ENCODE results near the gene IMPDH1.
"Not testable (repeated sequence)": the region's sequence is repeated elsewhere in the genome, so short reads cannot be mapped to it uniquely, and the experiment has no call there.

IMPDH1 gene

GRCh38 chr7:128409596-128410450 is at the start of gene IMPDH1:
Gene IMPDH1, minus strand, starts transcription at chr7:128409982. Its CDS starts 81 bp downstream, at chr7:128409901.
- peak; percentile 40 to 53 for DNase-seq

GRCh38 chr7:128459394-128459878 is 49.7 kb upstream of the IMPDH1 start:
- peak in 1 of 2 experiments; percentile 35 for DNase-seq

- no peak for DNase-seq
Measured at GRCh38 chr7:128458956-128459355, 49.2 kb upstream of the IMPDH1 start.

DNA sequence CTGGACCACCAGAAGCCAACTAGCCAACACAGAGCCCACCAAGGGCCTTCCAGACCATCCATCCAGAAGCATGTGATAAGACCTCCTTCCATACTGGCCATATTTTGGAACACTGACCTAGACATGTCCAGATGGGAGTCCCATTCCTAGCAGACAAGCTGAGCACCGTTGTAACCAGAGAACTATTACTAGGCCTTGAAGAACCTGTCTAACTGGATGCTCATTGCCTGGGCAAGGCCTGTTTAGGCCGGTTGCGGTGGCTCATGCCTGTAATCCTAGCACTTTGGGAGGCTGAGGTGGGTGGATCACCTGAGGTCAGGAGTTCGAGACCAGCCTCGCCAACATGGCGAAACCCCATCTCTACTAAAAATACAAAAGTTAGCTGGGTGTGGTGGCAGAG is 47.6 kb upstream of the IMPDH1 start:
- not testable (repeated sequence) for DNase-seq

- peak in 1 of 2 experiments; percentile 73 for DNase-seq
Measured at GRCh38 chr7:128456255-128456725, 46.5 kb upstream of the IMPDH1 start.

DNA sequence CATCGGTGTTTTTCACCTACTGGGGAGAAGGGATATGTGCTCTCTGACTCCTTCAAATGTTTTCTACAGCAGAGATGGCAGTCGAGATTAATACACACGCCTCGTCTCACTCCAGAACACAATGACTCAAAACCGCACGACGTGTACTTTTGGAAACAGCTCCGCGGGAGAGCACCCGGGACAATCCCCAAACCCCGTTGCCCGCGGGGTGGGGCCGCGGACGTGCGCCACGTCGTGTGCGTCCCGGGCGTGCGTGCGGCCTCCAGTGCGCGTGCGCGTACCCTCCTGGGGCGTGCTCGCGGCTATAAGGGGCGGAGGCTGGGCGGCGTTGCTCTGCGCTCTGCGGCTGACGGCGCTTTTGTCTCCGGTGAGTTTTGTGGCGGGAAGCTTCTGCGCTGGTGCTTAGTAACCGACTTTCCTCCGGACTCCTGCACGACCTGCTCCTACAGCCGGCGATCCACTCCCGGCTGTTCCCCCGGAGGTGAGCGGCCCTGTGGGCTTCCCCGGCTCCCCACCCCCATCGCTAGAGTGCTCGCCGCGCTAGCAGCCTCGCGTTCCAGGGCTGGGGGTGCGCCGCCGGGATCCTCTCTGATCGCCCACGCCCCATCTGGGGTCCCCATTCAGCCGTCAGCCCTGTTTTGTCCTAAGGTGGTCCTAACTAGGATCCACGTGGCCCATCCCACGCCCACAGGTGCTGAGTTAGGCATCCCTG is 45.9 kb upstream of the IMPDH1 start, which contains the start of gene HILPDA:
TSS of gene HILPDA (plus strand) at position 336 of the 712 bp plus-strand sequence. CDS start 1,391 bp downstream, outside the sequence.
- peak; percentile 86 to 93 for DNase-seq

DNA sequence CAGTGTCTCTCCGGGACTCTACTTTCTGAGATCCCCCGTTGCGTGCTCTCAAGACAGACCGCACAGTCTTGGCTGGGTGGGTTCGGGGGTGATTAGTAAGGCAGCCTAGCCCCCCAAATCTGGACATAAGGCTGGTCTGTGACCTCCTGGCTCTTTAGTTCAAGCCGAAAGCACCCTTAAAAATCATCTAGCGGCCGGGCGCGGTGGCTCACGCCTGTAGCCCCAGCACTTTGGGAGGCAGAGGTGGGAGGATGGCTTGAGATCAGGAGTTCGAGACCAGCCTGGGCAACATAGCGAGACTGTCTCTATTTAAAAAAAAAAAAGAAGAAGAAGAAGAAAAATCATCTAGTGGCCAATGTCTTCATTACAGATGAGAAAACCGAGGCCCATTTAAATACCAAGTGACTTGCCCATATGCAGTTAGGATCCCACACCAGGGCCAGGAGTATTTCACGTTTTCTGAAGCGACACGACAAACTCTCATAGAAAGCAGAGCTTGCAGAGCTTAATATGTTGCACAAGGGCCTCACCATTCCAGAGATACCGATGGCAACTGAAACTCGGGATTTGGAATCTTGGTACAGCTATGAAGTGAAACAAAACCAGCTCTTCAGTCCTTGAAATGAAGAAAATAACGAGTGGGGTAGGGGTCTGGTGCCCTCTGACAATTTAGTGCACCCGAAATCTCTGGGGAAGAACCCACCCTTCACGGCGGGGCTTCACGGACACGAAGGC is 45.2 kb upstream of the IMPDH1 start:
- DNase-seq = no peak

GRCh38 chr7:128453836-128454804 is 44.3 kb upstream of the IMPDH1 start:
- no peak for DNase-seq

DNA sequence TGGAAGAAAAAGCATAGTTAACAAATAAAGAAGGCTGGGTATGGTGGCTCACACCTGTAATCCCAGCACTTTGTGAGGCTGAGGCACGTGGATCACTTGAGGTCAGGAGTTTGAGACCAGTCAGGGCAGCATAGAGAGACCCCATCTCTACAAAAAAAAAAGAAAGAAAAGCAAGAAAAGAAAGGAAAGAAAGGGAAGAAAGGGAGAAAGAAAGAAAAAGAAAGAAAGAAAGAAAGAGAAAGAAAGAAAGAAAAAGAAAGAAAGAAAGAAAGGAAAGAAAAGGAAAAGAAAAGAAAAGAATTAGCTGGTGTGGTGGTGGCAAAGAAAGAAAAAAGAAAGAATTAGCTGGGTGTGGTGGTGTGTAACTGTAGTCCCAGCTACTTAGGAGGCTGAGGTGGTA is 42.8 kb upstream of the IMPDH1 start:
- no peak for DNase-seq

GRCh38 chr7:128450913-128451312 is 41.1 kb upstream of the IMPDH1 start:
- DNase-seq = no peak

GRCh38 chr7:128450409-128450808 is 40.6 kb upstream of the IMPDH1 start:
- no peak for DNase-seq

- DNase-seq = no peak
Measured at GRCh38 chr7:128448751-128449302, 39.0 kb upstream of the IMPDH1 start.

GRCh38 chr7:128447941-128448564 is 38.3 kb upstream of the IMPDH1 start:
- no peak for DNase-seq

GRCh38 chr7:128446306-128446705 is 36.5 kb upstream of the IMPDH1 start:
- no peak for DNase-seq

DNA sequence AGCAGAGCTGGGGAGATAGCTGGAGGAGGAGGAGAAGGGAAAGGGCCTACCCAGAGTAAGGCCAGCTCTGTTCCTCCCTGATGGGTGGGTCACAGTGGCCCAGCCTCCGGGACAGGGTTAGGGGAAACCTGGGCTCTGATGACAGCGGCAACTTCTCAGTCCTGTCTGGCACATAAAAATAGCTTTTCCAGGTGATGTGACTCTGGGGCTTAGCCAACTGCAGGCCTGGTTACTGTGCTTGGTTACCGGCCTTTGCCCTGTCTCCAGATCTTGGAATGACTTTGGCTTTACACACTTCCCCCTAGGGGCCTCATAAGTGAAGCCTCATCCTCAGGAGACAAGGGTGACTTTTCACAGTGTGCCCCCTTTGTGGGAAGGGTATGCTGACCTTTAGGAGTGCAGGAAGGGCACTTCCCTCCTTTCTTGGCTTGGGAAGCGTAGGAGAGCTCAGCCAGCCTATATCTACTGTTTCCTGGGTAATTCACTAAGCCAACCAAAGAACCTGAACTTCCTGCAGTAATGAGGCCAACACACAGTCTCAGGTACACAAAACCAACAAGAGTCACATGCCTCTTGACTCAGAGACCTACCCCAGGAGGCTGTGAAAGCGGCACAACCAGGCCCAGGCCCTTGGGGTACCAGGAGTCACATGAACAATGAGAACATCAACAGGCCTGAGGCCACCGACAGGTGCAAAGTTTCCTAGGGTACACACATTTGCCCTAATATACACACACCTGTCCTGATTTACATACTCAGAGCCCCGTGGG is 34.2 kb upstream of the IMPDH1 start:
- DNase-seq = no peak

DNA sequence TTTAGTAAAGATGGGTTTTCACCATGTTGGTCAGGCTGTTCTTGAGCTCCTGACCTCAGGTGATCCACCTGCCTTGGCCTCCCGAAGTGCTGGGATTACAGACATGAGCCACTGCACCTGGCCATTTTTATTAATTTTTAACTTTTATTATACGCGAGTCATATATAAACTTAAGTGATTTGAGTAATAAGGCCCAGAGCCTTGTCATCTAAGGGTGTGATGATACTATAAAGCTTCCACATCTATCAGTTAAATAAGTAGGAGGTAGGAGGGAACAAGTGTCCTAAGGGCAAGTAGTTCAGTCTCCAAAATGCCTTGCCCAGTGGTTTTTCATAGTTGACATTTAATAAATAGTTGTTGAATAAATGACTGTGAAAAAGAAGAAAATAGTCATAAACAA is 32.6 kb upstream of the IMPDH1 start:
- DNase-seq = no peak

GRCh38 chr7:128437426-128438332 is 27.9 kb upstream of the IMPDH1 start:
- DNase-seq = no peak

DNA sequence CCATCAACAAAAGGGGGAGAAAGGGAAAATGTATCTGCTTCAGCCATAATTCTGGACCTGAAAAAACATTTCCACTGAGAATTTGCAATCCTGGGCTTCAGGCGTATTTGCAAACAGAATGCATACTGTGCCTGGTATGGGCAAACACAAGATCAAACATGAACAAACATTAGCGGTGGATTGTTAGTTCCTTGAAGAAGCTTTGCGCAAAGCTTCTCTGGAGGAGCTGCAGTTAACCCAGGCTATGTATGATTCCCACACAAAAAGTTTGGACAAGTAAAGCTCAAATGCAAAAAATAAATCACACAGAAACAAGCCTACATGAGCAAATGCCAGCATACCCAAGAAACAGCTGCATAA is 25.5 kb upstream of the IMPDH1 start:
- no peak for DNase-seq
